ENCODE data around the gene RGS5. TPM values are rescaled to one million over a fixed set of nuclear protein-coding genes. Genes with fewer than 3 reads are reported as not detected.
"Not testable (repeated sequence)": the region's sequence is repeated elsewhere in the genome, so short reads cannot be mapped to it uniquely, and the experiment has no call there.

RGS5 gene
- total and polyA plus RNA-seq, 8 donors: 29.4 to 314 (median 127) TPM

DNA sequence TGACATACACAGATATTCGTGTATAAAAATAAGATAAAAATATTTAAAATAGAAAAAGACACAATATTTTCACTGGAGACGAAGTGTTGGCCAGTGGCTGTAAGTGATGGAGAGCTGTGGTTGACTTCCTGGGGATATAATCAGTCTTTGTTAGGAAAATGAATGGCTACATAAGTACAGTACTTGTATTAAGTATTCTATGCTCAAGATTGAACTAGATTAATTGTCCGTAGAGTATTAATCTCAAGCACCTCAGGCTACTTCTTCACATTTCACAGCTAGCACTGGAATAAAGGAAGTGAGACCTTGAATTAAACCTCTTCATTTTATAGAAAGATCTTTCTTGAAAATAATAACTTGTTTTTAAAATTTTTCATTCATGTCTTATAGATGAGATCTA lies 39.0 kb upstream of the RGS5 start:
- TF ChIP-seq, protein P1, sequence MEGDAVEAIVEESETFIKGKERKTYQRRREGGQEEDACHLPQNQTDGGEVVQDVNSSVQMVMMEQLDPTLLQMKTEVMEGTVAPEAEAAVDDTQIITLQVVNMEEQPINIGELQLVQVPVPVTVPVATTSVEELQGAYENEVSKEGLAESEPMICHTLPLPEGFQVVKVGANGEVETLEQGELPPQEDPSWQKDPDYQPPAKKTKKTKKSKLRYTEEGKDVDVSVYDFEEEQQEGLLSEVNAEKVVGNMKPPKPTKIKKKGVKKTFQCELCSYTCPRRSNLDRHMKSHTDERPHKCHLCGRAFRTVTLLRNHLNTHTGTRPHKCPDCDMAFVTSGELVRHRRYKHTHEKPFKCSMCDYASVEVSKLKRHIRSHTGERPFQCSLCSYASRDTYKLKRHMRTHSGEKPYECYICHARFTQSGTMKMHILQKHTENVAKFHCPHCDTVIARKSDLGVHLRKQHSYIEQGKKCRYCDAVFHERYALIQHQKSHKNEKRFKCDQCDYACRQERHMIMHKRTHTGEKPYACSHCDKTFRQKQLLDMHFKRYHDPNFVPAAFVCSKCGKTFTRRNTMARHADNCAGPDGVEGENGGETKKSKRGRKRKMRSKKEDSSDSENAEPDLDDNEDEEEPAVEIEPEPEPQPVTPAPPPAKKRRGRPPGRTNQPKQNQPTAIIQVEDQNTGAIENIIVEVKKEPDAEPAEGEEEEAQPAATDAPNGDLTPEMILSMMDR (IDR thresholded peaks at IDR 0.05): no peak
- TF ChIP-seq EP300 (IDR thresholded peaks at IDR 0.05) (no peak), POLR2AphosphoS5 (IDR thresholded peaks at IDR 0.05) (no peak), POLR2A (IDR thresholded peaks at IDR 0.05) (no peak)
- H3K9me3 ChIP-seq: no peaks in the 10 kb centered on the region
- H3K27ac ChIP-seq: no peak overlapping the region
- no peak for DNase-seq
- intact Hi-C loops (cut with DNase I; ENCODE audit: low total_unique reads): no loop called here
- 87 to 93% (median 90%) methylated on average over 3 of the region's 3 CpGs for WGBS, 5 donors
- H3K27me3 ChIP-seq: no peaks in the 10 kb centered on the region
- H3K36me3 ChIP-seq: no peaks in the 10 kb centered on the region
- H3K4me3 ChIP-seq: no peak overlapping the region
- H3K4me1 ChIP-seq: peaks cover 0 to 14% (median 7%) of the 10 kb centered on the region in 4 donors

DNA sequence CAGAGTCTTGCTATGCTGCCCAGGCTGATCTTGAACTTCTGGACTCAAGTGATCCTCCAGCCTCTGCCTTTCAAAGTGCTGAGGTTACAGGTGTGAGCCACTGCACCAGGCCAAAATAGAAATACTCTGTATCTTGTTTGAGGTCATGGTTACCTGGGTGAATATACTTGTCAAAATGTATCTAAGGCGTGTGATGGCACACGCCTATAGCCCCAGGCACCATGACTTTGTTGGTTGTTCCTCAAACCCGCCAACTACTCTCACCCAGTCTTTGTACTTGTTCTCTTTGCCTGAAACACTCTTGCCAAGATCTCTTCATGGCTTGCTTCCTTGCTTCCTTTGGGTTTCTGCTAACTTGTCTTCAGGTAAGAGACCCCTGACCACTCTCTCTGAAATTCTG lies 38.0 kb upstream of the RGS5 start:
- no peak for DNase-seq
- WGBS, 5 donors: 90 to 98% (median 96%) methylated on average over 3 of the region's 3 CpGs
- no peaks in the 10 kb centered on the region for H3K9me3 ChIP-seq
- H3K27ac ChIP-seq: no peak overlapping the region
- H3K4me3 ChIP-seq: no peak overlapping the region
- H3K4me1 ChIP-seq: peaks cover 0 to 14% (median 7%) of the 10 kb centered on the region in 4 donors
- H3K27me3 ChIP-seq: no peaks in the 10 kb centered on the region
- TF ChIP-seq EP300 (IDR thresholded peaks at IDR 0.05) (no peak), POLR2A (IDR thresholded peaks at IDR 0.05) (no peak), POLR2AphosphoS5 (IDR thresholded peaks at IDR 0.05) (no peak)
- TF ChIP-seq, protein P1 (IDR thresholded peaks at IDR 0.05): no peak
- H3K36me3 ChIP-seq: no peaks in the 10 kb centered on the region
- intact Hi-C loops (cut with DNase I; ENCODE audit: low total_unique reads): no loop called here

DNA sequence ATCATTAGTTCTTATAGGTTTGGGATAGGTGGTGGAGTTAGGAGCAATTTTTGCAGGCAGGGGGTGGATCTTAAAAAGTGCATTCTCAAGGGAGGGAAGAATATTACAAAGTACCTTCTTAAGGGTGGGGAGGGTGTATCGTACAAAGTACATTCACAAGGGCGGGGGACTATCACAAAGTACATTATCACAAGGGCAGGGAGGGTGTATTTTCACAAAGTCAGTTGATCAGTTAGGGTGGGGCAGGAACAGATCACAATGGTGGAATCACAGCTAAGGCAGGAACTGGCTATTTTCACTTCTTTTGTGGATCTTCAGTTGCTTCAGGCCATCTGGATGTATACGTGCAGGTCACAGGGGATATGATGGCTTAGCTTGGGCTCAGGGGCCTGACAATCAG lies 30.9 kb upstream of the RGS5 start:
- intact Hi-C loops (cut with DNase I; ENCODE audit: low total_unique reads); H3K4me1 ChIP-seq; H3K36me3 ChIP-seq; H3K9me3 ChIP-seq; H3K27ac ChIP-seq; H3K4me3 ChIP-seq; H3K27me3 ChIP-seq; DNase-seq: not testable (repeated sequence)
- 82 to 90% (median 86%) methylated on average over 3 of the region's 3 CpGs for WGBS, 5 donors

DNA sequence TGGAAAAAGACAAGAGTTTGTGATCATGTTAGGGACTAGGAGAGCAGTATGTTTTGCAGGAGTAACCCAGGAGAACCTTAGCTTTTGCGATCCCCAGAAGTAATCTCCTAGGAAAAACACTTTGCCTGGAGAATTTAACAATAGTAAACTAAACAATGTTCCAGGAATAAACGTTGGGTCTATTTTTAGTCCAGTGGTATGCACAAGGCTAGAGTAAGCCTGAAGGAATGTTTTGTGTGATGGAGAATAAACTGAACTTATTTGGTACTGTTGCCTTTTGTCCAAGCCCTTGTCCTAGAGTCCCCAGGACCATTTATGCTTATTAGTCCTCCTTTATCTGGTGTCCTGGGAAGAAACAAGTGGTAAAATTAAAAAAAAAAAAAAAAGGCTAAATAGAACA lies 28.7 kb upstream of the RGS5 start:
- no peak overlapping the region for H3K27ac ChIP-seq
- H3K27me3 ChIP-seq: no peaks in the 10 kb centered on the region
- no peak for TF ChIP-seq EP300 (IDR thresholded peaks at IDR 0.05)
- no peak for TF ChIP-seq POLR2AphosphoS5 (IDR thresholded peaks at IDR 0.05)
- TF ChIP-seq, protein P1 (IDR thresholded peaks at IDR 0.05): no peak
- no peak for TF ChIP-seq POLR2A (IDR thresholded peaks at IDR 0.05)
- no peak overlapping the region for H3K4me3 ChIP-seq
- peaks cover 0 to 5% (median 0%) of the 10 kb centered on the region in 4 donors for H3K9me3 ChIP-seq
- no peaks in the 10 kb centered on the region for H3K36me3 ChIP-seq
- intact Hi-C loops (cut with DNase I; ENCODE audit: low total_unique reads): no loop called here
- peak in 1 of 2 donors; percentile 48 for DNase-seq
- H3K4me1 ChIP-seq: peaks cover 0 to 5% (median 2%) of the 10 kb centered on the region in 4 donors
- 12 to 23% (median 17%) methylated on average over 2 of the region's 2 CpGs for WGBS, 5 donors

DNA sequence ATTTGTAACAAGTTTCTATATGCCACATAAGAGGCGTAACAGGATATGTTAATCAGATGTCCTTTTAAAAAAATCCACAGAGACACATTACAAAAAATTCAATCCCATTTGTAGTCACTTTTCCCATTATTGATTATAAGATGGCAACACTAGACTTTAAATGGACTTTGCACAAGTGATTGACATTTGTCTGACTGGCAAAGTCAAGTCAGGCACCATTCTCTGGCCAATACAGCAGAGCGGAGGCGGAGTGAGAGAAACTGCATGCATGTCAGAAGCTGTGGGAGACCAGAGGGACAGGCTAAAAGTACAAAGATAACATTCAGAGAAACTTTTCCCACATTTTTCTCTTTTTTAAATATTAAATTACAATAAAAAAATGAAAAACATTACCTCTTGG lies 28.1 kb upstream of the RGS5 start:
- TF ChIP-seq POLR2AphosphoS5 (IDR thresholded peaks at IDR 0.05): no peak
- no peak for TF ChIP-seq EP300 (IDR thresholded peaks at IDR 0.05)
- no peak for TF ChIP-seq POLR2A (IDR thresholded peaks at IDR 0.05)
- TF ChIP-seq, protein P1 (IDR thresholded peaks at IDR 0.05): no peak
- H3K4me3 ChIP-seq: no peak overlapping the region
- no peak overlapping the region for H3K27ac ChIP-seq
- no peaks in the 10 kb centered on the region for H3K27me3 ChIP-seq
- intact Hi-C loops (cut with DNase I; ENCODE audit: low total_unique reads): no loop called here
- peaks cover 0 to 5% (median 0%) of the 10 kb centered on the region in 4 donors for H3K9me3 ChIP-seq
- H3K4me1 ChIP-seq: peaks cover 0 to 5% (median 2%) of the 10 kb centered on the region in 4 donors
- no peak for DNase-seq
- H3K36me3 ChIP-seq: no peaks in the 10 kb centered on the region
- 94 to 98% (median 97%) methylated on average over 3 of the region's 3 CpGs for WGBS, 5 donors

DNA sequence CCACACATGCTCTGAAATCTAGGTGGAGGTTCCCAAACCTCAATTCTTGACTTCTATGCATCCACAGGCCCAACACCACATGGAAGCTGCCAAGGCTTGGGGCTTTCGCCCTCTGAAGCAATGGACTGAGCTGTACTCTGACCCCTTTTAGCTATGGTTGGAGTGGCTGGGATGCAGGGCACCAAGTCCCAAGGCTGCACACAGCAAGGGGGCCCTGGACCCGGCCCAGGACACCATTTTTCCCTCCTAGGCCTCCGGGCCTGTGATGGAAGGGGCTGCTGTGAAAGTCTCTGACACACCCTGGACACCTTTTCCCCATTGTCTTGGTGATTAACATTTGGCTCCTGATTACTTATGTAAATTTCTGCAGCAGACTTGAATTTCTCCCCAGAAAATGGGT lies 25.6 kb upstream of the RGS5 start:
- DNase-seq; intact Hi-C loops (cut with DNase I; ENCODE audit: low total_unique reads); H3K9me3 ChIP-seq; H3K4me3 ChIP-seq; H3K36me3 ChIP-seq; H3K4me1 ChIP-seq; H3K27ac ChIP-seq; H3K27me3 ChIP-seq: not testable (repeated sequence)
- WGBS, 5 donors: 90 to 96% (median 94%) methylated on average over 3 of the region's 3 CpGs
